Stimulated activated CD4-positive, alpha-beta T cell treated with anti-CD3 and anti-CD28 coated beads, Interleukin-1b, Interleukin-23, amount 100 ng/mL, for 1 hour (primary cell): ENCODE data around the gene TIMM17B.
A peak's percentile ranks its signal among the peaks of the same experiment; 100 is the strongest.
"Not testable (repeated sequence)": the region's sequence is repeated elsewhere in the genome, so short reads cannot be mapped to it uniquely, and the experiment has no call there.

ENCODE experiments used
- DNase-seq, 2 donors: peaks; one replicate each; pipeline ENCODE4 v3.0.0-alpha.2; 2020; ENCODE audit warnings: low read depth in 2 of 2

Gene TIMM17B

DNA sequence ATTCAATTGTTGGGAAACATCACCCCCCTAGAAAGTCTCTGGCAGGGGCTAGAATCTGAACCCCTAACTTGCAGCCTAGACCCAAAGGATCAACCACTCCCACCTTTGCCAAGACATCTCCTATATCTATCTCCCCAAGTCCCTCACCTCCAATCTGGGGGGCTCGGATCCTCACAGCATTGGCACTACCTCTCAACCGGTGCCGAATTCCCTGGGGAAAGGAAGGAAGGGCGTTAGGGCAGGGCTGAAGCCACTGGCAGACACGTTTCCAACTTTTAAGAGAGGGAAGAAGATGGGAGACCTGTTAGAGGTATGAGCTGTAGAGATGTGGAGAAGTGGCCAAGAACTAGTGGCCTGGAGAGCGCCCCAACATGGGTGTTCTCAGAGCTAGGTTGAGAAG, 2.7 kb downstream of the TIMM17B start:
- no peak for DNase-seq

DNA sequence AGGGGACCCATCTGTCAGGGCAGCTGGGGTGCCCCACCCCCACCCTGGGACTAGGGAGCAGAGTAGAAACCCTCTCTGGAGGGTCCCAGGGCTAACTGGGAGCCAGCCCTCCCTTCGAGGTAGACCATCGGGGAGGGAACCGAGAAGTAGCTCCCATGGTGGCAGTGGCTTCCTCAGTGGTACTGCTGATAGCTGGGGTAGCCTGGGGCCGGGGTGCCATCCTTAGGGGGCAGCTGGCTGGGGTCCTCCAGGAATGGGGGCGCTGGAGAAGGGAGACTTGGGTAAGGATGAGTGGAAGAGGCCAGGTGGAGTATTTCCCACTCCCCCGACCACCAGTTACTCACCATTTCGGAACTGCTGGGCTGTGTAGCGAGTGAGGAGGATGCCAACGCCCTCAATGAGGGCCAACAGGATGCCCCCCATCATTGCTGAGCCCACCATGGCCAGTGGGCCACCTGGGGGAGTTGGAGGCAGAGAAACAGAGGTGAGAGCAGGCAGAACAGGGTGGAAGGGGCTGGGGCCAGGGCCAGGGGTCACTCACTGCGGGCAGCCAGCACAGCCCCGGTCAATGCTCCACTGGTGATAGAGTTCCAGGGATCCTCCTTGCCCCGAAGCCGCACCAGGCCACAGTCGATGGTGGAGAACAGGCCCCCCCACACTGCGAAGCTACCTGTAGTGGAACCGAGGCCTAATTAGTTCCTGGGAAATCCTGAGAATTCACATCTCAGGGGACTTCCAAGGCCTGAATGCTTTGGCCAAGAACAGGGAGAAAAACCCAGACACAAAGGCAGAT, 3.8 kb downstream of the TIMM17B start:
- DNase-seq: no peak

DNA sequence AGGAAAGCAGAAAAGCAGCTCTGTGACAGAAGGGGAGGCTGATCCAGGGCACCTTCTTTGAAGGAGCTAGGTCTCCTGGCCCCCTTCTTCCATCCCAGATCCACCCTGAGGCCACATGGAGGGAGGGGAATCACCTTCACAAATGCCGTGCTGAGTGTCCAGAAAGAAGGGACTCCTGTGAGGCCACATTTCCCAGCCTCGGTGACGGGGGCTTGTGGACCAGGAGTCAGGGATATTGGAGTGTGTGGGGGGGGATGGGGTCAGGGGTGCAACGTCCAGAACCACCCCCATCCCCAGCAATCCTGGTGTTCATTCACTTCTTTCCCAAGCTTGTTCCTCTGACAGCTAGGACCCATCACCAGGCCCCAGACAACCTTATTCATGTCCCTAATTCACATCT, 4.7 kb downstream of the TIMM17B start:
- DNase-seq: no peak

DNA sequence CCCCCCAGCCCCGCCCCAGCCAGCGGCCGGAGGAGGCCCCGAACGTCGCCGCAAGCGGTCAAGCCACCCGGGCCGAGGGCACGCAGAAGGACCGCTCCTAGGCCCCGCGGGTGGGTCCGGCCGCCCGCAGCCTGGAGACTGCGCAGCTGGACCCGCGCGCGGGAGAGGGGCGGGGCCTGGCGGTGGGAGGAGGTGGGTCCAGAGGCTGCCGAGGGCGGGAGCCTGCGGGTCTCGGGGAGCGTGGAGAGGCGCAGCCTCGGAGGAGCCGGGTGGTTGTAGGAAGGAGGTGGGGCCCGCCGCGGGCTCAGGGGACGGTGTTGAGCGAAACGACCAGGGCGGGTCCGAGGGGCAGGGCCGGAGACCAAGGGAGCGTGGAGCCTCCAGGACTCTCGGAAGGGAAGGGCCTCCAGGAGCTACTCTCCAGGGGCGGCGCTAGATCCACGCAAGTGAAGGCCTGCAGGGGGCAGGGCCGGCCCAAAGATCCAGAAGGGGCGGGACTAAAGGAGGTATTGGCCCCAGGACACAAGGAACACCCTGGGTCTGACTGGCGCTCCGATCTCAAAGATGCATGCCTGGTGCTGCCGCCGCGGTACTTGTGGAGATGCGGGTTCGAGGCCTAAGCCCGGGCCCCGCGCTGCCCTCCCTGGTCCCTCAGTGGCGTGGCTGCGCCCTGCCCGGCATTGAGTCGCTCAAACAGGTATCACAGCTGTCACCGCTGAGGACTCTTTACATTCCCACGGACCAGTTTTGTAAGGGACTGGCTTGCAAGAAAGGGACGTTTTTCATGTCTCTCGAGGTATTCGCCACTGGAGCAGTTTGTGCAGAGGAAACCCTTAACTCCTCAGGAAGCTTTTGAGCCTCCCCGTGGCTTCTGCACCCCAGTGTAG, 5.9 kb downstream of the TIMM17B start:
- DNase-seq: peak; percentile 15 to 43

DNA sequence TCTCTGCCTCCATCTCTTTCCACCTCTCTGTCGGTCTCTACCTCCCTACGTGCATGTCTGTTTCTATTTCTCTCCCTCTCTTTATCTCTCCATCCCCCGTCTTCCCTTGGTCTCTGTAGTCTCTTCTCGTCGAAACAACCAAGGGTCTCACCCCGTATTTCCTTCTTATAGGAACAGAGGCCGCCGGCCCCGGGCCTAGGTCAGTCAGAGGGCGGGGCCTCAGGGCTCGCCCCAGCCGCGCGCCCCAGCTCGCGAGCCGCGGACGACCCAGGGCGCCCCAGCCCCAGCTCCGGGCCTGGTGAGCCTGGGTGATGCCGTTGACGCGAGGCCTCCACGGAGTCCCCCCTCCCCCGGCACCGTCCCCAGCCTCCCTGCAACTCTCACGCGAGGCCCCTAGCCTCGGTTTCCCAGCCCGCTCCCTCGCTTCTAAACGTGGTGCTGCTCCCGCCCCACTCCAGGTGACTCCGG, 6.6 kb downstream of the TIMM17B start:
- DNase-seq: no peak

DNA sequence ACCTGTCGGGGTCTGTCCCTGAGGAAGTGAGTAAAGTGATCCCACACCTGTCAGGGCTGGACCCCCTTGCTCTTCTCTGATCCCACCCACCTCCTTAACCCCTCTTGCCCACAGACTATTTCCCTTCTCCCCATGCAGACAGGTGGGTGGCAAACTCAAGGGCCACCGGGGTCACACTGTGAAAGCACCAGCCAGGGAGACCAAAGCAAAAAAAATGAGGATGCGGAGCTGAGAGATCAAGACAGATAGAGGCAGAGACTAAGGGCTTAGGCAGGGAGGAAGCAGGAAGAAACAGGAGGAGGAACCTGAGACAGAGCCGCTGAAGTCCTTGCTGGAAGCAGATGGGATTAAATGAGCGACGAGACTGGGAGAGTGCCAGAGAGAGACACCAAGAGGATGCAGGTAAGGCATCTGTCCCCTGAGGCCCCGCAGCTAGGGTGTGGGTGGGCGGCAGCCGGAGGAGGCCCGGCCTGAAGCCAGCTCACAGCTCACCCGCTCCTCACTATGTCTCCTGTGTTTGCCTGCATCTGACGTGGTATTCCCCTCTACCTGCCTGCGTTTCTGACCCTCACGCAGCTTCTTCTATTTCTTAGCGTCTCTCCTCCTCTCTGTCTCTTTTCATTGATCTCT, 7.2 kb downstream of the TIMM17B start:
- DNase-seq: no peak

DNA sequence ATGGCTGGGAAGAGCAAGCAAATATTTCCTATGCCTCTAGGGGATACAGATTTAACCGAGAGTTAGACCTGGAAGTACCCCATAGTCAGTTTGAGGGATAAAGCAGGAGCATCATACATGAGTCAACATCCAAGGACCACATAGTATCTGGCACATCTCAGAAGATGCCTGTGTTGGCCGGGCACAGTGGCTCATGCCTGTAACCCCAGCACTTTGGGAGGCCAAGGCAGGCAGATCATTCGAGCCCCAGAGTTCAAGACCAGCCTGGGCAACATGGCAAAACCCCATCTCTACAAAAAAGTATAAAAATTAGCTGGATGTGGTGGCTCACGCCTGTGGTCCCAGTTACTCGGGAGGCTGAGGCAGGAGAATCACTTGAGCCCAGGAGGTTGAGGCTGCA, 11.0 kb downstream of the TIMM17B start:
- not testable (repeated sequence) for DNase-seq

DNA sequence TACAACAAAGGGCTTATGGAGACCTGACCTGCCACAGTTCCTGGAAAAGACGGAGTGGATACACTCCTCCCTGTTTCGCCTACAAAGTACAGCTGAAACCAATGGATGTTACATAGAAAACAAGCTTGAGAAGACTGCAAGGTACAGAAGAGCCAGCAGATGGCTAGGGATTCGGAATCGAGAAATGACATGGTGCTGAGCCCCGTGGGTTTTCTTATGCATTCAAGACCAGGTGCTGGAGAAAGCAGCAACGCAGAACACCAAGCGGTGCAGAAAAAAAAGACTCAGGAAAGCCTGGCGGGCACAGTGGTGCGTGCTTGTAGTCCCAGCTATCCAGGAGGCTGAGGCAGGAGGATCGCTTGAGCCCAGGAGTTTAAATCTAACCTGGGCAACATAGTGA, 13.8 kb downstream of the TIMM17B start:
- no peak for DNase-seq

DNA sequence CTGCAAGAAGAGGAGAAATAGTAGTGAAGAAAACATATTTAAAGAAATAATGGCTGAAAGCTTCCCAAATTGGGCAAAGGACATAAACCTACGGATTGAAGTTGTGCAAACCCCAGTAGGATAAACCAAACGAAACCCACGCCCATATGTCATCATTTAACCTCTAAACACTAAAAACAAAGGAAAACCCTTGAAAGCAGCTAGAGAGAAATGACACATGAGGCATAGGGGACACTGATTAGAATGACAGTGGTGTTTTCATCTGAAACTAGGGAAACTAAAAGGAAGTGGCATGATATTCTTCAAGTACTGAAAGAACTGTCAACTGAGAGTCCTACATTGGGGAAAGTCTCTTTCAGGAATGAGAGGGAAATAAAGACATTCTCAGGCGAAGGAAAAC, 20.6 kb downstream of the TIMM17B start:
- DNase-seq: not testable (repeated sequence)

DNA sequence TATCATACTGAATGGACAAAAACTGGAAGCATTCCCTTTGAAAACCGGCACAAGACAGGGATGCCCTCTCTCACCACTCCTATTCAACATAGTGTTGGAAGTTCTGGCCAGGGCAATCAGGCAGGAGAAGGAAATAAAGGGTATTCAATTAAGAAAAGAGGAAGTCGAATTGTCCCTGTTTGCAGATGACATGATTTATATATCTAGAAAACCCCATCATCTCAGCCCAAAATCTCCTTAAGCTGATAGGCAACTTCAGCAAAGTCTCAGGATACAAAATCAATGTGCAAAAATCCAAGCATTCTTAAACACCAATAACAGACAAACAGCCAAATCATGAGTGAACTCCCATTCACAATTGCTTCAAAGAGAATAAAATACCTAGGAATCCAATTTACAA, 25.6 kb downstream of the TIMM17B start:
- DNase-seq: not testable (repeated sequence)

DNA sequence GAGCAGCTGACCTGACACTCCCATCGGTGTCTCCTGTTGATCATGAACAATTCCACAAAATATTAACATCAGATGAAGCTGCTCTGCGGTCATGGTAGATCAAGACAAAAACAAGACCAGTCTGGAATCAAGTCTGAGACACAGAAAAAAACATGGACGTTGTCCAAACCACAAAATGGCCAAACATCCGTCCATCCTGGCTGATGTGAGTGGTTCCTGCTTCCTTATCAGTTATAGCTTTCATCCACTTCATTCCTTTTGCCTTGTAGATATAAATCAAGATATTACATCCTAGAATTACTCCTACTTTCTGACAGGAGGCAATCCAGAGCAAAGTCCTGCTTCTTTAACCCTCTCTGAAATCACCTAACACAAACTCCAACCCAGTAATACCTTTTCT, 33.4 kb downstream of the TIMM17B start:
- no peak for DNase-seq

DNA sequence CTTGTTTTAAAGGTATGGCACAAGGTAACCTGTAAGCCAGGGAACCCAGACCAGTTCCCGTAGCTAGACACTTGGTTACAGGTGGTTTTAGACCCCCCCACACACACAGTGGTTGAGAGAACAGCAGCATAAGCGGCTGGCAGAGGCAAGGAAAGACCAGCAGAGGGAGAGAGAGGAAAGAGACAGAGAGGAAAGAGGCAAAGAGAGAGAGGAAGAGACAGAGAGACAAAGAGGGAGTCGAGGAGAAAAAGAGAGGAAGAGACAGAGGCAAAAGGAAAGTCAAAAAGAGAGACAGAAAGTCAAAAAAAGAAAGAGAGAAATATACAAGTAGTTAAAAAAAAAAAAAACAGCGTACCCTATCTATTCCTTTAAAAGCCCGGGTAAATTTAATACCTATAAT, 42.7 kb downstream of the TIMM17B start:
- no peak for DNase-seq

DNA sequence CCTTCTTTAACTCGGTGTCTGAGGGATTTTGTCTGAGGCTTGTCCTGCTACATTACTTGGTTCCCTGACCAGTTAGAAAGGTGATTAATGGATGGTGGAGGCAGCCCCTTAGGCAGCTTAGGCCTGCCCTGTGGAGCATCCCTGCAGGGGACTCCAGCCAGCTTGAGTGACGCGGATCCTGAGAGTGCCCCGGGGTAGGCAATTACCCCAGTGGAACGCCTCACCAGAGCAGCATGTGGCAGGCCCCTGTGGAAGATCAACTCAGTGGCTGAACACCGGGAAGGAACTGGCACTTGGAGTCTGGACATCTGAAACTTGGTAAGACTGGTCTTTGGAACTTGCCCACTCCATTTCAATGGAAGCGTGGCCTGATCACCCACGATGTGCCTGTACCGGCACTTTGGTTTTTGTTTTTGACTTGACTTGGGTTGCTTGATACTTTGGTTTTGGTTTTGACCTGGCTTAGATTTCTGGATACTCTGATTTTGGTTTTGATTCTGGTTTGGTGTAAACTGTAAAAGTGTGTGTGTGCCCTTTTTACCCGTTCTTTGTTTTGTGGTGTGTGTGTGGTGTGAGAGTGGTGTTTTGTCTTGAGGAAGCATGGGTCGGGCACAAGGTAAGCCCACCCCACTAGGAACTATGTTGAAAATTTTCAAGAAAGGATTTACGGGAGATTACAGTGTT, 43.3 kb downstream of the TIMM17B start:
- DNase-seq: not testable (repeated sequence)

DNA sequence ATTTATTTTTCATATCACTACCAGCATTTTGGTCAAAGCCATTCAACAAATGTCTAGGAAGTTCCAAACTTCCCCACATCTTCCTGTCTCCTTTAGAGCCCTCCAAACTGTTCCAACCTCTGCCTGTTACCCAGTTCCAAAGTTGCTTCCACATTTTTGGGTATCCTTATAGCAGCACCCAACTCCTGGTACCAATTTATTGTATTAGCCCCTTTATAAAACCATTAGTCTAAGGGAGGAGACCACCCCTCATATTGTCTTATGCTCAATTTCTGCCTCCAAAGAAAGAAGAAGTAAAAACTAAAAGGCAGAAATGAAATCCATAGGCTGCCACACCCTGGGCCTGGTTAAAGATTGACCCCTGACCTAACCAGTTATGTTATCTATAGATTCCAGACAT, 44.1 kb downstream of the TIMM17B start:
- DNase-seq: not testable (repeated sequence)

DNA sequence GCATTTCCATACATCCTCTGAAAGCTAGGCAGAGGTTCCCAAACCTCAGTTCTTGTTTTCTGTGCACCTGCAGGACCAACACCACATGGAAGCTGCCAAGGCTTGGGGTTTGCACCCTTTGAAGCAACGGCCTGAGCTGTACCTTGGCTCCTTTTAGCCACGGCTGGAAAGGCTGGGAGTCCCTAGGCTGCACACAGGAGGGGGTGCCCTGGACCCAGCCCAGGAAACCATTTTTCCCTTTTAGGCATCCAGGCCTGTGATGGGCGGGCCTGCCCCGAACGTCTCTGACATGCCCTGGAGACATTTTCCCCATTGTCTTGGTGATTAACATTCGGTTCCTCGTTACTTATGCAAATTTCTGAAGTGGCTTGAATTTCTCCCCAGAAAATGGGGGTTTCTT, 44.7 kb downstream of the TIMM17B start:
- DNase-seq: no peak

DNA sequence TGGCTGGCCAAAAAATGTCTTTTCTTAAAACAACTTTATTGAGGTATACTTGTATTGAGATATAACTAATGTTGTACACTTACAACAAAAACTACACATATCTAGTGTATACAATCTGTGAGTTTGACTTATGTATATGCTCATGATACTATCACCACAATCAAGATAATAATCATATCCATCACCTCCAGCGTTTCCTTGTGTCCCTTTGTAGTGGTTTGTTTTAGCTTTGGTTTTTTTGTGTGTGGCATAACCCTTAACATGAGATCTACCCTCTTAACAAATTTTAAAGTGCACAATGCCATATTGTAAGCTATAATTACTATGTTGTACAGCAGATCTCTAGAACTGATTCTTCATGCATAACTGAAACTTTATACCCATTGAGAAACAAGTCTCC, 48.7 kb downstream of the TIMM17B start:
- DNase-seq: no peak
